GM23338 (cell line): Measurements from ENCODE around the gene TNNT3.

Source experiments
- EZH2 ChIP-seq: fragments of 200-600 bp; sonication (generic); IDR thresholded peaks from one replicate; pipeline ENCODE4 v1.8.0; 2017; ENCODE audit warnings: antibody characterized with exemption, mild to moderate bottlenecking, low read depth; ENCODE audit not compliant: unreplicated experiment
- TF ChIP-seq, protein P1 (sequence below), 2 experiments: fragments of 200-600 bp in 1 of 2; sonication (generic) in 1 of 2; conservative IDR thresholded peaks; 2 replicates each; pipeline versions ENCODE4 v1.5.1 to v1.6.1; 2016 to 2017; ENCODE audit warnings: antibody characterized with exemption in 2 of 2, low read depth in 2 of 2, mild to moderate bottlenecking in 2 of 2, moderate library complexity in 1 of 2

- TF ChIP-seq, protein P1, sequence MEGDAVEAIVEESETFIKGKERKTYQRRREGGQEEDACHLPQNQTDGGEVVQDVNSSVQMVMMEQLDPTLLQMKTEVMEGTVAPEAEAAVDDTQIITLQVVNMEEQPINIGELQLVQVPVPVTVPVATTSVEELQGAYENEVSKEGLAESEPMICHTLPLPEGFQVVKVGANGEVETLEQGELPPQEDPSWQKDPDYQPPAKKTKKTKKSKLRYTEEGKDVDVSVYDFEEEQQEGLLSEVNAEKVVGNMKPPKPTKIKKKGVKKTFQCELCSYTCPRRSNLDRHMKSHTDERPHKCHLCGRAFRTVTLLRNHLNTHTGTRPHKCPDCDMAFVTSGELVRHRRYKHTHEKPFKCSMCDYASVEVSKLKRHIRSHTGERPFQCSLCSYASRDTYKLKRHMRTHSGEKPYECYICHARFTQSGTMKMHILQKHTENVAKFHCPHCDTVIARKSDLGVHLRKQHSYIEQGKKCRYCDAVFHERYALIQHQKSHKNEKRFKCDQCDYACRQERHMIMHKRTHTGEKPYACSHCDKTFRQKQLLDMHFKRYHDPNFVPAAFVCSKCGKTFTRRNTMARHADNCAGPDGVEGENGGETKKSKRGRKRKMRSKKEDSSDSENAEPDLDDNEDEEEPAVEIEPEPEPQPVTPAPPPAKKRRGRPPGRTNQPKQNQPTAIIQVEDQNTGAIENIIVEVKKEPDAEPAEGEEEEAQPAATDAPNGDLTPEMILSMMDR (conservative IDR thresholded peaks at IDR 0.05; ENCODE audit: low read depth in 2 of 2) = no peak
- TF ChIP-seq EZH2 = no peak
These were observed 16.7 kb downstream of the TNNT3 start for GRCh38 chr11:1936072-1936780.
